Mesendoderm (in vitro differentiated cells): Measurements from ENCODE around the gene HES4.

Source experiments
- DNase-seq: peaks from one replicate; pipeline ENCODE4 v3.0.0; 2013
- H2AK5ac ChIP-seq: 2 replicates; pipeline ENCODE4 v1.6.1; 2013; ENCODE audit warnings: low read length, inconsistent platforms
- H2BK120ac ChIP-seq: 2 replicates; pipeline ENCODE4 v1.6.1; 2013; ENCODE audit warnings: low read depth, mild to moderate bottlenecking, low read length, moderate library complexity, mixed read lengths
- H2BK15ac ChIP-seq: replicated peaks from 2 replicates; pipeline ENCODE4 v1.6.1; 2013; ENCODE audit warnings: low read depth, mild to moderate bottlenecking, moderate library complexity
- H2BK5ac ChIP-seq: 2 replicates; pipeline ENCODE4 v1.6.1; 2013; ENCODE audit warnings: low read length, inconsistent platforms
- H3K18ac ChIP-seq: 2 replicates; pipeline ENCODE4 v1.6.1; 2013; ENCODE audit warnings: mild to moderate bottlenecking, low read length, mixed read lengths
- H3K23ac ChIP-seq: one replicate; pipeline ENCODE4 v1.6.1; 2013; ENCODE audit warnings: low read length
- H3K27ac ChIP-seq: 2 replicates; pipeline ENCODE4 v1.5.1; 2013; ENCODE audit warnings: low read depth, mild to moderate bottlenecking, inconsistent platforms, low read length, moderate library complexity
- H3K27me3 ChIP-seq: 2 replicates; pipeline ENCODE4 v1.6.1; 2013; ENCODE audit warnings: low read length, control low read depth, mild to moderate bottlenecking, inconsistent platforms; ENCODE audit not compliant: insufficient read depth, poor library complexity
- H3K36me3 ChIP-seq: 2 replicates; pipeline ENCODE4 v1.6.1; 2013; ENCODE audit warnings: low read length, inconsistent platforms; ENCODE audit not compliant: control insufficient read depth, insufficient read depth
- H3K4ac ChIP-seq: one replicate; pipeline ENCODE4 v1.6.1; 2013; ENCODE audit warnings: low read depth, mild to moderate bottlenecking, low read length, moderate library complexity
- H3K4me1 ChIP-seq: 2 replicates; pipeline ENCODE4 v1.6.1; 2013; ENCODE audit warnings: low read depth, low read length, inconsistent platforms; ENCODE audit not compliant: control insufficient read depth
- H3K4me2 ChIP-seq: 2 replicates; pipeline ENCODE4 v1.6.1; 2013; ENCODE audit warnings: low read length
- H3K4me3 ChIP-seq: 2 replicates; pipeline ENCODE4 v1.5.1; 2013; ENCODE audit warnings: mild to moderate bottlenecking, low read length
- H3K56ac ChIP-seq: one replicate; pipeline ENCODE4 v1.6.1; 2013; ENCODE audit warnings: low read length
- H3K79me1 ChIP-seq: 2 replicates; pipeline ENCODE4 v1.6.1; 2013; ENCODE audit warnings: low read length, inconsistent platforms
- H3K79me2 ChIP-seq: 2 replicates; pipeline ENCODE4 v1.6.1; 2013; ENCODE audit warnings: mild to moderate bottlenecking, low read length; ENCODE audit not compliant: control insufficient read depth, insufficient read depth
- H3K9ac ChIP-seq: 2 replicates; pipeline ENCODE4 v1.6.1; 2013; ENCODE audit warnings: low read length, inconsistent platforms
- H4K5ac ChIP-seq: one replicate; pipeline ENCODE4 v1.6.1; 2013; ENCODE audit warnings: low read length
- H4K8ac ChIP-seq: one replicate; pipeline ENCODE4 v1.6.1; 2013; ENCODE audit warnings: low read depth, mild to moderate bottlenecking, control low read depth, low read length, moderate library complexity
- WGBS: extraction: QIAGEN DNeasy Blood & Tissue Kit; methylation state at CpG from one replicate; pipeline ENCODE4 v1.1.7; 2013; ENCODE audit warnings: low lambda C conversion rate, missing lambda C conversion rate; ENCODE audit not compliant: insufficient coverage; ENCODE audit errors: extremely low coverage; 5-methylcytosine and 5-hydroxymethylcytosine counted together

Gene HES4

DNA sequence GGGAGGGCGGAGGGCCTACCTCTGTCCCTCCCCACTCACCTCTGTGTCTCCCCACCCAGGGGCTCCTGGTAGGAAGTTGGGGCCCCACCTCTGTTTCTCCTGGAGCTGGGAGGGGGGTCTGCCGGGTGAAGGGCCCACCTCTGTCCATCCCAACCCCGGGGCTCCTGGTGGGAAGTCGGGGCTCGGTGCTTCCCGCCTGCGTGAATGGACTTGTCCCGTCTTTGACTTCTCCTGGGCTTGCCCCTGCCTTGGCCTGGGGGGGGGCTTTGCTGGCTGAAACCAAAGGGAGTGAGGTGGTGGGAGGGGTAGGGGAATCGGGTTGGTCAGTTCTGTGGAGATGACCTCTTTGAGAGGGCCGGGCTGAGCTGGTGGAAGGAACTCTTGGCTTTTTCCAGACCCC is 25.8 kb upstream of the HES4 start:
- Histone ChIP-seq H3K27me3 (no peaks in the 10 kb centered on the region), H4K5ac (no peak overlapping the region), H3K27ac (no peak overlapping the region), H3K4ac (no peak overlapping the region), H3K9ac (no peak overlapping the region), H3K23ac (no peak overlapping the region), H3K4me2 (no peak overlapping the region), H3K79me1 (peaks cover 4% of the 10 kb centered on the region), H2BK120ac (no peak overlapping the region), H3K79me2 (no peaks in the 10 kb centered on the region), H3K56ac (no peak overlapping the region), H4K8ac (no peak overlapping the region), H2BK5ac (no peak overlapping the region), H2AK5ac (no peak overlapping the region), H2BK15ac (no peak overlapping the region), H3K18ac (peak overlapping the region; percentile 42), H3K4me1 (peaks cover 8% of the 10 kb centered on the region), H3K36me3 (no peaks in the 10 kb centered on the region), H3K4me3 (no peak overlapping the region)
- DNase-seq: no peak
- no CpG with 5 or more reads among the region's 10 CpGs for WGBS

DNA sequence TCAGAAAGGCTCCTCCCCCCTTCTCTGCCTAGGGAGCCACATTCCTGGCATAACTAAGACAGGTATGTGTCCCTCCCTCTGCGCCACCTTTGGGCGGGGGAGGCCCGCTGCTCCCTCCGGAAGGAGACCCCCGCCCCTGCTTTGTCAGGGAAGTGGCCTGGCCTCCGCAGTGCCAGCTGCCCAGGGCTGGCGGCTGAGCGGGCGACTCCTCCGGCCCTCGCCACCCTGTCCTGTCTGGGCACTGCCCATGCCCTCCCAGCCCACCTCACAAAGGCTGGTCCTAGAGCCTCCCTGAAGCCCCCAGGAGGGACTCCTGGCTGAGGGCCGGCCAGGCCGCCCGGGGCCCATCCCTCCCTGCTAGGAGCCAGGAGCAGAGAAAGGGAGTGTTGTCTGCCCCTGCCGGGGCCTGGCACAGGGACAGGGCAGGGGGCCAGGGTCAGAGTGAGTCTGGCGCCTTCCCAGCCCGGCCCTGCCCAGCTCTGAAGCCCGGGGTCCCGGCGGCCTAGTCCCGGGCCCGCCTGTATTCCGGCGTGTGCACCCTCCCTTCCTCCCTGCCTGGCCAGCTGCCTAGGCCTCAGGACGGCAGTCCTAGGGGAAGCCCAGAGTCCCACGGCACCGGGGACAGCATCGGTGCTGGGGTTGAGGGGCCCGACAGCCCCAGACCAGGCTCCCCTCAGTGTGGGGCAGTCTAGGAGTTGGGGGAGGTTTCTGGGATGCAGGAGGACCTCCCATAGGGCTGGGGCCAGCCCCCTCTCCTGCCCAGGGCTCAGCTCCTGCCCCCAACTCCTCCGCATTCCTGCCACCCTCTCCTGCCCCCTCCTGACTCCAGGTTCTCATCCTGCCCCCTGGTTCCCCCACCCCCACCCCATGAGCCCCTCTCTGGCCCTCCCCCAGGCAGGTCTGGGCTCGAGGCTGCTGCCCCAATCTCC is 25.1 kb upstream of the HES4 start:
- peaks cover 8% of the 10 kb centered on the region for H3K4me1 ChIP-seq
- H3K4me2 ChIP-seq: no peak overlapping the region
- H3K23ac ChIP-seq: no peak overlapping the region
- peak overlapping the region; percentile 36 for H3K27ac ChIP-seq
- H3K27me3 ChIP-seq: no peaks in the 10 kb centered on the region
- H2BK120ac ChIP-seq: peak overlapping the region; percentile 47
- no peaks in the 10 kb centered on the region for H3K36me3 ChIP-seq
- peak; percentile 93 for DNase-seq
- H3K4me3 ChIP-seq: no peak overlapping the region
- peak overlapping the region; percentile 74 for H3K56ac ChIP-seq
- peaks cover 4% of the 10 kb centered on the region for H3K79me1 ChIP-seq
- peak overlapping the region; percentile 44 for H3K9ac ChIP-seq
- no peak overlapping the region for H4K8ac ChIP-seq
- H3K18ac ChIP-seq: peak overlapping the region; percentile 42
- no peaks in the 10 kb centered on the region for H3K79me2 ChIP-seq
- no peak overlapping the region for H2BK5ac ChIP-seq
- no peak overlapping the region for H2AK5ac ChIP-seq
- no peak overlapping the region for H4K5ac ChIP-seq
- H2BK15ac ChIP-seq: no peak overlapping the region
- no CpG with 5 or more reads among the region's 31 CpGs for WGBS
- H3K4ac ChIP-seq: peak overlapping the region; percentile 61

GRCh38 chr1:1024149-1024770 is 24.4 kb upstream of the HES4 start:
- no peak overlapping the region for H2BK15ac ChIP-seq
- no peak overlapping the region for H3K18ac ChIP-seq
- H2BK5ac ChIP-seq: no peak overlapping the region
- no peaks in the 10 kb centered on the region for H3K27me3 ChIP-seq
- H3K79me1 ChIP-seq: peaks cover 4% of the 10 kb centered on the region
- no peaks in the 10 kb centered on the region for H3K79me2 ChIP-seq
- H3K36me3 ChIP-seq: no peaks in the 10 kb centered on the region
- peaks cover 8% of the 10 kb centered on the region for H3K4me1 ChIP-seq
- no peak overlapping the region for H2BK120ac ChIP-seq
- no peak overlapping the region for H4K8ac ChIP-seq
- no peak overlapping the region for H2AK5ac ChIP-seq
- H3K56ac ChIP-seq: peak overlapping the region; percentile 17
- no peak overlapping the region for H3K4ac ChIP-seq
- no peak overlapping the region for H3K4me3 ChIP-seq
- no peak overlapping the region for H4K5ac ChIP-seq
- no CpG with 5 or more reads among the region's 9 CpGs for WGBS
- no peak overlapping the region for H3K27ac ChIP-seq
- peak overlapping the region; percentile 66 for H3K23ac ChIP-seq
- no peak overlapping the region for H3K9ac ChIP-seq
- no peak overlapping the region for H3K4me2 ChIP-seq
- DNase-seq: no peak

GRCh38 chr1:1023700-1024099 is 23.8 kb upstream of the HES4 start:
- WGBS: no CpG with 5 or more reads among the region's 13 CpGs
- Histone ChIP-seq H3K23ac (peak overlapping the region; percentile 66), H3K36me3 (no peaks in the 10 kb centered on the region), H4K8ac (no peak overlapping the region), H2AK5ac (no peak overlapping the region), H3K79me1 (peaks cover 4% of the 10 kb centered on the region), H3K27ac (no peak overlapping the region), H2BK15ac (no peak overlapping the region), H3K4me2 (no peak overlapping the region), H3K4me3 (no peak overlapping the region), H3K4me1 (peaks cover 8% of the 10 kb centered on the region), H3K27me3 (no peaks in the 10 kb centered on the region), H3K56ac (no peak overlapping the region), H3K18ac (no peak overlapping the region), H3K9ac (no peak overlapping the region), H2BK5ac (no peak overlapping the region), H3K4ac (no peak overlapping the region), H4K5ac (no peak overlapping the region), H3K79me2 (no peaks in the 10 kb centered on the region), H2BK120ac (no peak overlapping the region)
- no peak for DNase-seq

- H3K4me3 ChIP-seq: no peak overlapping the region
- no peak overlapping the region for H2BK15ac ChIP-seq
- no CpG with 5 or more reads among the region's 27 CpGs for WGBS
These were observed 22.6 kb upstream of the HES4 start for GRCh38 chr1:1022302-1023009.

More at GRCh38 chr1:1022302-1023009, 22.6 kb upstream of the HES4 start:
- no peak overlapping the region for H4K8ac ChIP-seq
- no peak overlapping the region for H3K4me2 ChIP-seq
- H3K36me3 ChIP-seq: no peaks in the 10 kb centered on the region
- no peak overlapping the region for H3K18ac ChIP-seq
- H3K23ac ChIP-seq: no peak overlapping the region
- H2BK120ac ChIP-seq: no peak overlapping the region
- no peaks in the 10 kb centered on the region for H3K27me3 ChIP-seq
- no peak overlapping the region for H3K4ac ChIP-seq
- H3K4me1 ChIP-seq: peaks cover 8% of the 10 kb centered on the region
- H3K27ac ChIP-seq: no peak overlapping the region
- peaks cover 4% of the 10 kb centered on the region for H3K79me1 ChIP-seq
- no peak for DNase-seq
- H3K79me2 ChIP-seq: no peaks in the 10 kb centered on the region
- no peak overlapping the region for H3K9ac ChIP-seq
- H2AK5ac ChIP-seq: no peak overlapping the region
- H2BK5ac ChIP-seq: no peak overlapping the region
- no peak overlapping the region for H4K5ac ChIP-seq
- peak overlapping the region; percentile 25 for H3K56ac ChIP-seq
